Hepatocyte (in vitro differentiated cells): Measurements from ENCODE around the gene KRTAP19-1.

ENCODE experiments used
- EZH2 ChIP-seq: fragments of 200-600 bp; sonication (generic); IDR thresholded peaks from 2 replicates; pipeline ENCODE4 v1.6.1; 2016; ENCODE audit warnings: antibody characterized with exemption, mild to moderate bottlenecking, borderline replicate concordance
- EZH2phosphoT487 ChIP-seq: fragments of 200-600 bp; sonication (generic); IDR thresholded peaks from one replicate; pipeline ENCODE4 v1.6.1; 2018; ENCODE audit warnings: antibody characterized with exemption, mild to moderate bottlenecking, low read depth, moderate library complexity; ENCODE audit not compliant: unreplicated experiment, severe bottlenecking
- TF ChIP-seq, protein P1 (sequence below): fragments of 200-600 bp; sonication (generic); IDR thresholded peaks from 2 replicates; pipeline ENCODE4 v1.5.1; 2016; ENCODE audit warnings: antibody characterized with exemption, mild to moderate bottlenecking; ENCODE audit not compliant: poor library complexity

DNA sequence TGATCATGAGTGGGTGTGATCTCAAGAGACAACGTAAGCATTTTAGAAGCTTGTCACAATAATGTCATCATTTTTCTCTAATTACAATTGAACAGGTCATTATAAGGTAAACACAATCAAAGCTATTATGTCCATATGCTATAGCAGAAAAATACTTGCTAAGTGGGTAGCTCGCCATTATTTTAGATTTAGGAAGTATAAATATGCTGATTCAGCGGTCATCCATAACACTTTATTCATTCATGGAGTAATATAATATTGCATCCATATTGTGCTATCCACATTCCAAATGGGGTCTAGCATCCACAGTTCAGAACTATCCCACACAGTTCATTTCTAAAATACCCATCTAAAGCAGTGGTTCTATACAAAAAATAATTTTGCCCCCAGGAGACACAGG lies 31.7 kb downstream of the KRTAP19-1 start:
- TF ChIP-seq, protein P1, sequence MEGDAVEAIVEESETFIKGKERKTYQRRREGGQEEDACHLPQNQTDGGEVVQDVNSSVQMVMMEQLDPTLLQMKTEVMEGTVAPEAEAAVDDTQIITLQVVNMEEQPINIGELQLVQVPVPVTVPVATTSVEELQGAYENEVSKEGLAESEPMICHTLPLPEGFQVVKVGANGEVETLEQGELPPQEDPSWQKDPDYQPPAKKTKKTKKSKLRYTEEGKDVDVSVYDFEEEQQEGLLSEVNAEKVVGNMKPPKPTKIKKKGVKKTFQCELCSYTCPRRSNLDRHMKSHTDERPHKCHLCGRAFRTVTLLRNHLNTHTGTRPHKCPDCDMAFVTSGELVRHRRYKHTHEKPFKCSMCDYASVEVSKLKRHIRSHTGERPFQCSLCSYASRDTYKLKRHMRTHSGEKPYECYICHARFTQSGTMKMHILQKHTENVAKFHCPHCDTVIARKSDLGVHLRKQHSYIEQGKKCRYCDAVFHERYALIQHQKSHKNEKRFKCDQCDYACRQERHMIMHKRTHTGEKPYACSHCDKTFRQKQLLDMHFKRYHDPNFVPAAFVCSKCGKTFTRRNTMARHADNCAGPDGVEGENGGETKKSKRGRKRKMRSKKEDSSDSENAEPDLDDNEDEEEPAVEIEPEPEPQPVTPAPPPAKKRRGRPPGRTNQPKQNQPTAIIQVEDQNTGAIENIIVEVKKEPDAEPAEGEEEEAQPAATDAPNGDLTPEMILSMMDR, result no peak
- TF ChIP-seq EZH2, result no peak
- no peak for TF ChIP-seq EZH2phosphoT487
